ENCODE measurements around the gene LLGL2.

GRCh38 chr17:75571197-75571884, 45.8 kb downstream of the LLGL2 start:
- TF ChIP-seq CTCF (IDR thresholded peaks at IDR 0.05) = no peak
- TF ChIP-seq POLR2A (IDR thresholded peaks at IDR 0.05; ENCODE audit: low read depth) = no peak
- no peak for TF ChIP-seq POLR2AphosphoS5 (IDR thresholded peaks at IDR 0.05)
